Colonic mucosa (tissue), 4 donors: ENCODE results near the gene PIP4K2B. TPM values are rescaled to one million over a fixed set of nuclear protein-coding genes. Genes with fewer than 3 reads are reported as not detected.
A peak's percentile ranks its signal among the peaks of the same experiment; 100 is the strongest.

ENCODE experiments used
- DNase-seq: peaks from one replicate; pipeline ENCODE4 v3.0.0-alpha.2; 2020
- H3K27ac ChIP-seq: fragments of 200-600 bp; one replicate; pipeline ENCODE4 v1.8.0; 2021
- H3K27me3 ChIP-seq: fragments of 200-600 bp; one replicate; pipeline ENCODE4 v1.8.0; 2021
- H3K36me3 ChIP-seq: fragments of 200-600 bp; one replicate; pipeline ENCODE4 v1.8.0; 2021
- H3K4me1 ChIP-seq: fragments of 200-600 bp; one replicate; pipeline ENCODE4 v1.8.0; 2021; ENCODE audit warnings: mild to moderate bottlenecking
- H3K4me3 ChIP-seq: fragments of 200-600 bp; one replicate; pipeline ENCODE4 v1.8.0; 2021
- H3K9ac ChIP-seq, 2 donors: one replicate each; pipeline ENCODE4 v1.7.0; 2013; ENCODE audit warnings: control low read depth in 2 of 2, low read depth in 2 of 2, low read length in 2 of 2
- H3K9me3 ChIP-seq: fragments of 200-600 bp; one replicate; pipeline ENCODE4 v1.8.0; 2021
- intact Hi-C: fragments of 100-400 bp; cut with DNase I; formaldehyde crosslinking; loops from one replicate; pipeline ENCODE4 v1.14.1; 2022
- total RNA-seq, 2 donors: library from RNA; stranded (reverse); fragmentation: NEBNext Ultra II Directional in 1 of 2; extraction: Animal tissue kit (Norgen Biotek cat#: 25700) in 1 of 2; gene quantifications; one replicate each; pipeline ENCODE4 v1.2.1, GENCODE V29; 2021
- TF ChIP-seq, protein P1 (sequence below): fragments of 200-600 bp; IDR thresholded peaks from one replicate; pipeline ENCODE4 v1.8.0; 2022; ENCODE audit warnings: antibody characterized with exemption, mild to moderate bottlenecking
- donor health status: healthy.
- donor health status: DM: no; HTN: no; CAD: no.
- donor health status: DM: no; HTN: no; CAD: no.

Gene PIP4K2B
- total RNA-seq, 2 donors from 2014 or later: 16.8 to 19.6 TPM

DNA sequence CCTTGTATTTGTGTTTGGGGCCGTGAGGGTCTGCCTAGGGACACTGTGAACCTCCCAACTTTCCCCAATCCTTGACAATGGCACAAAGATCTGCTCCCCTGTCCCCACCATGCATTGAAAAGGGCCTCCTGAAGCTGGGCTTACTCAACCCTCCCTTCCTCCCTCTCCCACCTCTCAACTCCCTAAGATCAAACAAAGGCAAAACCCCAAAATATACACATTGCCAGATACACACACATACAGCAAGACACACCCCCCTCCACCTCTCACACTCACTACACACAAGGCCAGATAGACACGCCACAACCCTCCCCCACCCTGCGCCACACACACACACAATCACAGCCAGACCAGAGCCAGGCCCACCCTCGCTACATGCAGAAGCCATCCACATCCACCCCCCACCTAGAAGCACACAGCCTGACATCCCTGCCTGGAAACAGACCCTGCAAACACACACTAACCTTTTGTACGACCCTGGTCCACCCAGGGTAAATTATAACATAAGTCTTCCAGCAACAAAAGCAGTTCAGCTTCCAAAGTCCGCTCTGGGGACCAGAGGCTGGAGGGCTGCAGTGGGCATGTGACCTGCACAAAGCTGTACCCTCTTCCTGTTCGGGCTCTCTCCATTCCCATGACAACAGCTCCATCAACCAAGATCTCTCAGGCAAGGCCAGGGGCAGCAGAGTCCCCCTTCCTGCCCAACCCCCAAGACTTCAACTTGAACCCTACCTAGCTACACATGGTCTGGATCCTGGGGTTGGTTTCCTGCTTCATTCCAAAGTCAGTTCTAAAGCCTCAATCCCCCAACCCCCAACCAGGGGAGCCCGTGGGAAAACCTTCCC lies 53.1 kb downstream of the PIP4K2B start:
- peak; percentile 29 for DNase-seq
- intact Hi-C loops: no loop called here
- Histone ChIP-seq H3K27me3 (no peaks in the 10 kb centered on the region), H3K9me3 (no peaks in the 10 kb centered on the region), H3K36me3 (no peaks in the 10 kb centered on the region), H3K4me3 (peak overlapping the region; percentile 80), H3K27ac (no peak overlapping the region), H3K4me1 (peaks cover 28% of the 10 kb centered on the region), H3K9ac (peak overlapping the region; percentile 27 to 87)
- TF ChIP-seq, protein P1, sequence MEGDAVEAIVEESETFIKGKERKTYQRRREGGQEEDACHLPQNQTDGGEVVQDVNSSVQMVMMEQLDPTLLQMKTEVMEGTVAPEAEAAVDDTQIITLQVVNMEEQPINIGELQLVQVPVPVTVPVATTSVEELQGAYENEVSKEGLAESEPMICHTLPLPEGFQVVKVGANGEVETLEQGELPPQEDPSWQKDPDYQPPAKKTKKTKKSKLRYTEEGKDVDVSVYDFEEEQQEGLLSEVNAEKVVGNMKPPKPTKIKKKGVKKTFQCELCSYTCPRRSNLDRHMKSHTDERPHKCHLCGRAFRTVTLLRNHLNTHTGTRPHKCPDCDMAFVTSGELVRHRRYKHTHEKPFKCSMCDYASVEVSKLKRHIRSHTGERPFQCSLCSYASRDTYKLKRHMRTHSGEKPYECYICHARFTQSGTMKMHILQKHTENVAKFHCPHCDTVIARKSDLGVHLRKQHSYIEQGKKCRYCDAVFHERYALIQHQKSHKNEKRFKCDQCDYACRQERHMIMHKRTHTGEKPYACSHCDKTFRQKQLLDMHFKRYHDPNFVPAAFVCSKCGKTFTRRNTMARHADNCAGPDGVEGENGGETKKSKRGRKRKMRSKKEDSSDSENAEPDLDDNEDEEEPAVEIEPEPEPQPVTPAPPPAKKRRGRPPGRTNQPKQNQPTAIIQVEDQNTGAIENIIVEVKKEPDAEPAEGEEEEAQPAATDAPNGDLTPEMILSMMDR: no peak

- H3K9me3 ChIP-seq: no peaks in the 10 kb centered on the region
- H3K4me3 ChIP-seq: no peak overlapping the region
- H3K27ac ChIP-seq: no peak overlapping the region
- H3K9ac ChIP-seq: peak overlapping the region in 1 of 2 donors; percentile 12
- H3K36me3 ChIP-seq: no peaks in the 10 kb centered on the region
- TF ChIP-seq, protein P1: no peak
- H3K27me3 ChIP-seq: no peaks in the 10 kb centered on the region
- intact Hi-C loops: no loop called here
- H3K4me1 ChIP-seq: peaks cover 27% of the 10 kb centered on the region
- DNase-seq: peak; percentile 36
Measured at GRCh38 chr17:38745545-38745944, 53.8 kb downstream of the PIP4K2B start.

DNA sequence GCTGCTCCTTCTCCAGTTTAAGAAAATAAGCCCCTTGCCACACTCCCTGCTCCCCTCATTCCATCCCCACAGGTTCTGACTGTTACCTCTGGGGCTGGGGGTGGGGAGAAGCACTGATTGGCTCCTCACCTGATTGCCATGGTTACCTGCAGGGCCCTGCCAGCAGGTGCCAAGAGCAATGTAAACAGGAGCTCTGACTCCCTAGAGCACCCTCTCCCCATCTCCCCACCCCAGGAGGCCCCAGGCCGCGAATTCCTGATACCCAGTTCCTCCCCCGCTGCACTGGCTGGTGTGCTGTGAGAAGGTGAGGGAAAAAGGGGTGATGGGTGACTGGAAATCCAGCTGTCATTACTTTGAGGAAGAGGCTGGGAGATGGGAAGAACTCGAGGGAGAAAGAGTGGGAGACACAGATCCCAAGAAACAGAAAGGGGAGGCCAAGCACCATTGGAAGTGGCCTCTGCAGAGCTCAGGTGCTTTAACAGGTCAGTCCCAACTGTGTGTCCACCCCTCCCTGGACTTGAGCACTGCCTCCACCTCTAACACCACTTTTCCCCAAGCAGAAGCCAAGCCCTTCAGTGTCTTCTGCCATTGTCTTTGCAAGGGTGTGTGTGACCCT lies 55.7 kb downstream of the PIP4K2B start:
- Histone ChIP-seq H3K9ac (peak overlapping the region in 1 of 2 donors; percentile 1), H3K27ac (peak overlapping the region; percentile 90), H3K36me3 (no peaks in the 10 kb centered on the region), H3K27me3 (no peaks in the 10 kb centered on the region), H3K4me1 (peaks cover 21% of the 10 kb centered on the region), H3K4me3 (no peak overlapping the region), H3K9me3 (no peaks in the 10 kb centered on the region)
- DNase-seq: peak; percentile 36
- intact Hi-C loops: no loop called here
- TF ChIP-seq, protein P1: no peak

DNA sequence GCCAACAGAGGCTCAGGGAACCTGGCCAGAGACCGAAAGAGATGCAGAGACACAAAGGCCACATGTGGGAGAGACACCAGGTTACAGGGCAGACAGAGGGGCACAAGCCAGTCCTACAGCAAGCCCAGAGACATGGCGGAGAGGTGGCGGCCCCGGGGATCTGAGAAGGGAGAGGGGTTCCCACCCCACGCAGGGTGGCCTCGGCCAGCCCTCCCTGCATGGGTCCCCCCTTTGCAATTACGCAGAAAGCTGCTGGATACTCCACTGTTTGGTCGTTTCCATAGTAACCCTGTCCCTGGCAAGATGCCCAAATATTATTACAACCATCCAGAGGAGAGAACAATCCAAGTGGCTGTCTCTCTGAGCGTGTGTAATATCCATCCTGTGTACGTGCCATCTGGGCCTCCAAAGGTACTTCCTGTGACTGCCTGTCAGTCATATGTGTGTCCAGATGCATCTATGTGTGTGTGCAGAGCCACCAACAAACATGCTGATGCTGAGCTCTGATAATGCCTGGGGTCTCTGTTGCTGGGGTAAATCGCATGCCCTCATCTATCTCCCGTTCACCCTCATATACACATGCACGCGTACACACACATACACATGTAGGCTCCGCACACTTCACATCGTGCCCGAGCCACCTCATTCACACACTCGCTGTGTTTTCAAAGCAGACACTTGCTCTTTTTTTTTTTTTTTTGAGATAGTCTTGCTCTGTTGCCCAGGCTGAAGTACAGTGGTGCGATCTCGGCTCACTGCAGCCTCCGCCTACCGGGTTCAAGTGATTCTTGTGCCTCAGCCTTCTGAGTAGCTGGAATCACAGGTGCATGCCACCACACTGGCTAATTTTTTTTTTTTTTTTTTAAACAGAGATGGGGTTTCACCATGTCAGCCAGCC lies 56.7 kb downstream of the PIP4K2B start:
- Histone ChIP-seq H3K4me1 (peaks cover 21% of the 10 kb centered on the region), H3K9ac (peak overlapping the region; percentile 26 to 86), H3K36me3 (no peaks in the 10 kb centered on the region), H3K27me3 (no peaks in the 10 kb centered on the region), H3K4me3 (no peak overlapping the region), H3K9me3 (no peaks in the 10 kb centered on the region), H3K27ac (peak overlapping the region; percentile 90)
- intact Hi-C loops: no loop called here
- TF ChIP-seq, protein P1: no peak
- DNase-seq: peak; percentile 90

DNA sequence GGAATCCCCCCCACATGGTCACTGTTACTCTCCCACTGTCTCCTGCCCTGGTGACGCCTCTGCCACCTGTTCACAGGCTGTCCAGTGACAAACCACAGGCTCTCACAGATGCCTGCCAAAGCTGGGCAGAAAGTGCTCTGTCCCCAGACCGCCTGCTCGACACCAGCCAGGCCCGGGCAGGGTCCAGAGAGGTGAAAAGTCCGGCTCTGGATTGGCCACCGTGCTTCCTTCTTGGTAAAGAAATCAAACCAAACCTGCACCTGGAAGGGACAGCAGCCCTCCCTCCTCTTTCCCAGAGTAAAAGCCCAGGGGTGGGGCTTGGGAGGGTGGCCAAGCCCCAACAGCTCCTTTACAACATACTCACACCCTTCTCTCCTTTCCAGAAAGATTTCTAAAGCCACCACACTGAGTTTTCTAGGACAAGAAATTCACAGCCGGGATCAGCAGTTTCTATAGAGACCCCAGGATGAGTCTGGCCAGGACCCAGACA lies 57.4 kb downstream of the PIP4K2B start:
- H3K9ac ChIP-seq: peak overlapping the region; percentile 26 to 86

More for the DNA sequence above, 57.4 kb downstream of the PIP4K2B start:
- H3K36me3 ChIP-seq: no peaks in the 10 kb centered on the region
- no peaks in the 10 kb centered on the region for H3K9me3 ChIP-seq
- H3K4me1 ChIP-seq: peaks cover 21% of the 10 kb centered on the region
- intact Hi-C loops: no loop called here
- peak overlapping the region; percentile 90 for H3K27ac ChIP-seq
- H3K27me3 ChIP-seq: no peaks in the 10 kb centered on the region
- peak; percentile 86 for DNase-seq
- TF ChIP-seq, protein P1: no peak
- no peak overlapping the region for H3K4me3 ChIP-seq
